PC-9 (cell line): Measurements from ENCODE around the gene ETAA1. TPM values are rescaled to one million over a fixed set of nuclear protein-coding genes. Genes with fewer than 3 reads are reported as not detected.
A peak's percentile ranks its signal among the peaks of the same experiment; 100 is the strongest.

ENCODE experiments used
- BruUV-seq: library from RNA; stranded (reverse); fragments of 400-500 nt; replicated peaks from 2 replicates; lab custom pipeline; 2021; lab: Mats Ljungman, UMichigan
- CTCF ChIA-PET: fragments of 300-600 bp; sonication (Branson Sonifier 250); formaldehyde crosslinking; loops from one replicate; lab custom pipeline; 2022; ENCODE audit warnings: antibody characterized with exemption; lab: Charles Lee
- POLR2A ChIA-PET: fragments of 300-600 bp; sonication (Branson Sonifier 250); formaldehyde crosslinking; loops from one replicate; lab custom pipeline; 2022; ENCODE audit warnings: antibody characterized with exemption; ENCODE audit not compliant: unreplicated experiment; lab: Charles Lee
- DNase-seq, 2 experiments: peaks; one replicate each; pipeline versions ENCODE4 v3.0.0 to v3.0.0-alpha.2; 2015 to 2022; ENCODE audit warnings: mixed read lengths in 1 of 2
- H2AFZ ChIP-seq: fragments of 200-600 bp; sonication (generic); 2 replicates; pipeline ENCODE4 v1.8.1; 2017; ENCODE audit warnings: antibody characterized with exemption
- H3F3A ChIP-seq: fragments of 200-600 bp; sonication (generic); 2 replicates; pipeline ENCODE4 v1.8.1; 2017; ENCODE audit warnings: antibody characterized with exemption, mild to moderate bottlenecking, low read depth; ENCODE audit not compliant: insufficient read depth
- H3K27ac ChIP-seq: fragments of 200-600 bp; sonication (generic); 2 replicates; pipeline ENCODE4 v1.6.1; 2016; ENCODE audit warnings: mixed run types
- H3K27me3 ChIP-seq: fragments of 200-600 bp; sonication (generic); 2 replicates; pipeline ENCODE4 v1.6.1; 2016; ENCODE audit warnings: low read depth, mixed run types; ENCODE audit not compliant: insufficient read depth
- H3K36me3 ChIP-seq: fragments of 200-600 bp; sonication (generic); 2 replicates; pipeline ENCODE4 v1.6.1; 2016; ENCODE audit warnings: low read depth, mixed run types
- H3K4me1 ChIP-seq: fragments of 200-600 bp; sonication (generic); replicated peaks from 2 replicates; pipeline ENCODE4 v1.6.1; 2016; ENCODE audit warnings: mixed run types; ENCODE audit not compliant: insufficient read depth
- H3K4me2 ChIP-seq: fragments of 200-600 bp; sonication (generic); 2 replicates; pipeline ENCODE4 v1.6.1; 2017; ENCODE audit warnings: mixed run types
- H3K4me3 ChIP-seq: fragments of 200-600 bp; sonication (generic); 2 replicates; pipeline ENCODE4 v1.6.1; 2016; ENCODE audit warnings: mixed run types
- H3K79me2 ChIP-seq: fragments of 200-600 bp; sonication (generic); 2 replicates; pipeline ENCODE4 v1.6.1; 2017; ENCODE audit warnings: low read depth, mixed run types
- H3K9me2 ChIP-seq: fragments of 200-600 bp; sonication (generic); 2 replicates; pipeline ENCODE4 v1.8.1; 2017; ENCODE audit warnings: mild to moderate bottlenecking; ENCODE audit not compliant: insufficient read depth
- H3K9me3 ChIP-seq: fragments of 200-600 bp; sonication (generic); 2 replicates; pipeline ENCODE4 v1.8.1; 2016; ENCODE audit warnings: low read depth; ENCODE audit not compliant: insufficient read depth
- H4K20me1 ChIP-seq: fragments of 200-600 bp; sonication (generic); 2 replicates; pipeline ENCODE4 v1.8.1; 2017; ENCODE audit not compliant: insufficient read depth
- CTCF ChIP-seq: fragments of 200-600 bp; sonication (generic); conservative IDR thresholded peaks from 2 replicates; pipeline ENCODE4 v1.6.1; 2017; ENCODE audit warnings: mixed run types, antibody characterized with exemption, mild to moderate bottlenecking, moderate library complexity
- EZH2 ChIP-seq: fragments of 200-600 bp; sonication (generic); IDR thresholded peaks from 2 replicates; pipeline ENCODE4 v1.8.0; 2017; ENCODE audit warnings: antibody characterized with exemption, low read depth
- intact Hi-C: fragments of 100-400 bp; cut with micrococcal nuclease; formaldehyde crosslinking; loops from one replicate; pipeline ENCODE4 v1.10.0; 2022; ENCODE audit not compliant: unreplicated experiment
- total RNA-seq: library from RNA; stranded (reverse); gene quantifications from 2 replicates; pipeline ENCODE4 v1.2.3, GENCODE V29; 2021

ETAA1 gene
- total RNA-seq, 1 experiment from 2014 or later: 25.3 TPM

DNA sequence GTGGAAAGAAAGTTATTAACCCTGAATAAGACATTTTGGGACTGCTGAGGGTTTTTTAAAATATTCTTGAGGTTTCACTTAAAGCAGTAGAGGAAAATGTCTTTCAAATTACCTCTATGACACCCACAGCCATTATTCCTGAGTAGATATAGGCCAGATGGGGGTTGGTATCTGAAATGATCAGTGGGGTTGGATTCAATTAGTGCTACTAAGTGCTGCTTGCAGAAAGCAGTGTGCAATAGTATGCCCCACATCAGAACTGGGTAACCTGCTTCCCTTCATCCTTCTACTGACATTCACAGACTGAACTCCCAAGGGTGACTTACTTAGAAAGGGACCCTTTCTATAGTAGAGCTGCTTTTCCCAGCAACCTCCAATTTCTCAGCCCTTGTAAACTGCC is 7.3 kb upstream of the ETAA1 start:
- H3K9me3 ChIP-seq: no peaks in the 10 kb centered on the region
- no peaks in the 10 kb centered on the region; the same call in 1 of the 2 replicates for H3K4me1 ChIP-seq
- H3K9me2 ChIP-seq: no peaks in the 10 kb centered on the region
- POLR2A ChIA-PET: no interaction called here
- no peaks in the 10 kb centered on the region for H3K79me2 ChIP-seq
- no peaks in the 10 kb centered on the region for H3K27me3 ChIP-seq
- no TSS peak for BruUV-seq
- intact Hi-C loops: no loop called here
- no peak overlapping the region for H2AFZ ChIP-seq
- H3F3A ChIP-seq: peaks cover 5% of the 10 kb centered on the region; the same call in 1 of the 2 replicates
- H4K20me1 ChIP-seq: no peaks in the 10 kb centered on the region
- DNase-seq: no peak
- H3K36me3 ChIP-seq: no peaks in the 10 kb centered on the region
- 0 out of 2 replicates have a peak overlapping the region, but pooled peaks have one; percentile 5 for H3K4me2 ChIP-seq
- CTCF ChIA-PET: no interaction called here
- TF ChIP-seq CTCF: no peak
- no peak for TF ChIP-seq EZH2
- no peak overlapping the region for H3K27ac ChIP-seq
- H3K4me3 ChIP-seq: no peak overlapping the region

DNA sequence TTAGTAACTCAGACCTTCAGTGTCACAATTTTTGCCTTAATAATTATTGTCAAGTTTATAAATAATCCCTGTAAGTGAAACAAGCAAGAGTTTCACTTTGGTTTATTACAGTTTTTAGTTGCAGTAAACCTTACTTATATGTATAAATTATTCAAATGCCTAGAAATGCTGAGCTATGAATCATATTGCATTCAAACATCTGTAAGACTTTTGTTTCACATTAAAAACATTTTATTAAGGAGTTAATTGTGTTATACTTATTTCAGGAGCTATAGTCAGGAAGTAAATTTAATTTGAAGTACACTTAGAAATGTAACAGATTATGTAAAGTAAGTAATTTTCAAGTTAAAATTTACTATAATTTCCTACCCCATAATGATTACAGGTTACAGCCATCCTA is 3.9 kb upstream of the ETAA1 start:
- H3K4me1 ChIP-seq: peaks cover 1% of the 10 kb centered on the region
- H3K79me2 ChIP-seq: peaks cover 9% of the 10 kb centered on the region; the same call in 1 of the 2 replicates
- TF ChIP-seq CTCF: no peak
- TF ChIP-seq EZH2: no peak
- no peak overlapping the region for H2AFZ ChIP-seq
- no peaks in the 10 kb centered on the region for H4K20me1 ChIP-seq
- H3K27me3 ChIP-seq: no peaks in the 10 kb centered on the region
- H3K9me3 ChIP-seq: no peaks in the 10 kb centered on the region
- no peak overlapping the region for H3K4me3 ChIP-seq
- peaks cover 5% of the 10 kb centered on the region; the same call in 1 of the 2 replicates for H3F3A ChIP-seq
- no TSS peak for BruUV-seq
- no peak overlapping the region for H3K27ac ChIP-seq
- CTCF ChIA-PET: no interaction called here
- no peak overlapping the region for H3K4me2 ChIP-seq
- POLR2A ChIA-PET: no interaction called here
- no peak for DNase-seq
- intact Hi-C loops: no loop called here
- H3K9me2 ChIP-seq: no peaks in the 10 kb centered on the region
- no peaks in the 10 kb centered on the region for H3K36me3 ChIP-seq

DNA sequence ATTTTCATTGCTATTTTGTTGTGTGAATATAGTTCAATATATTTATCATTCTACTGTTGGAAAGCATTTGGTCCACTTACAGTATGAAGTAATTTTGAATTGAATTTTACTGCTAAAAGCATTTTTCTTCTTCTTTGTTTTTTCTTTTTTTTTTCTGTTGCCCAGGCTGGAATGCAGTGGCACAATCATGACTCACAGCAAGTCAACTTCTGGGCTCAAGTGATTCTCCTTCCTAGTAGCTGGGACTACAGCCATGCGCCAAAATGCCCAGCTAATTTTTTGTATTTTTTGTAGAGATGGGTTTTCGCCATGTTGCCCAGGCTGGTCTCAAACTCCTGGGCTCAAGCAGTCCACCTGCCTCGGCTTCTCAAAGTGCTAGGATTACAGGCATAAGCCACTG is 2.4 kb upstream of the ETAA1 start:
- TF ChIP-seq CTCF (no peak), EZH2 (no peak)
- no peaks in the 10 kb centered on the region for H3K27me3 ChIP-seq
- BruUV-seq: no TSS peak
- H3K4me3 ChIP-seq: no peak overlapping the region
- no peaks in the 10 kb centered on the region for H4K20me1 ChIP-seq
- peak; percentile 29 to 46 for DNase-seq
- no peaks in the 10 kb centered on the region for H3K36me3 ChIP-seq
- H3K79me2 ChIP-seq: peaks cover 21% of the 10 kb centered on the region
- no peak overlapping the region for H3K4me2 ChIP-seq
- intact Hi-C loops: loop anchor here (2.0 kb wide), 1 partner anchor 42 kb away; no protein-coding TSS in a partner anchor
- ChIA-PET CTCF (no interaction called here), POLR2A (no interaction called here)
- H3K27ac ChIP-seq: no peak overlapping the region
- peaks cover 5% of the 10 kb centered on the region; the same call in 1 of the 2 replicates for H3F3A ChIP-seq
- no peaks in the 10 kb centered on the region for H3K9me2 ChIP-seq
- peaks cover 14% of the 10 kb centered on the region for H3K4me1 ChIP-seq
- H3K9me3 ChIP-seq: no peaks in the 10 kb centered on the region
- H2AFZ ChIP-seq: no peak overlapping the region
